ENCODE data around the gene DDX51. TPM values are rescaled to one million over a fixed set of nuclear protein-coding genes. Genes with fewer than 3 reads are reported as not detected.

Gene DDX51
- total RNA-seq (2022; extraction: Qiagen RNA extraction): 19.9 to 31.7 TPM (median 30.7 TPM) in 5 replicates

GRCh38 chr12:132144115-132144809 is at the start of gene DDX51, which contains the start of gene NOC4L:
TSS of gene DDX51 (minus strand) at chr12:132144319. CDS start at chr12:132144296, 23 bp downstream.
TSS of gene NOC4L (plus strand) at chr12:132144457. CDS start at chr12:132144489, 32 bp downstream.

Other genes with a start within 250 kb of the DDX51 start
- gene ULK1, start 249.7 kb downstream of the DDX51 start, total RNA-seq (2022; extraction: Qiagen RNA extraction): 23.6 to 46.3 TPM (median 41.0 TPM) in 5 replicates
- 54.9 to 86.0 TPM (median 81.7 TPM) in 5 replicates for gene PUS1, start 215.0 kb downstream of the DDX51 start, total RNA-seq (2022; extraction: Qiagen RNA extraction)
- gene EP400, start 194.4 kb downstream of the DDX51 start, total RNA-seq (2022; extraction: Qiagen RNA extraction): 22.7 to 26.0 TPM (median 25.4 TPM) in 5 replicates
- gene NOC4L, start 138 bp upstream of the DDX51 start, total RNA-seq (2022; extraction: Qiagen RNA extraction): 42.7 to 62.9 TPM (median 62.1 TPM) in 5 replicates
- gene GALNT9, start 185.3 kb upstream of the DDX51 start, total RNA-seq (2022; extraction: Qiagen RNA extraction): 4.4 to 8.4 TPM (median 7.5 TPM) in 5 replicates